DMS153 treated with DMSO at 0.1 percent for 48 hours (cell line): Measurements from ENCODE around the gene TKT.

Experiments used
- DNase-seq: peaks from one replicate; lab custom pipeline; 2025; ENCODE audit not compliant: unreplicated experiment; lab: John Stamatoyannopoulos, UW

Gene TKT

DNA sequence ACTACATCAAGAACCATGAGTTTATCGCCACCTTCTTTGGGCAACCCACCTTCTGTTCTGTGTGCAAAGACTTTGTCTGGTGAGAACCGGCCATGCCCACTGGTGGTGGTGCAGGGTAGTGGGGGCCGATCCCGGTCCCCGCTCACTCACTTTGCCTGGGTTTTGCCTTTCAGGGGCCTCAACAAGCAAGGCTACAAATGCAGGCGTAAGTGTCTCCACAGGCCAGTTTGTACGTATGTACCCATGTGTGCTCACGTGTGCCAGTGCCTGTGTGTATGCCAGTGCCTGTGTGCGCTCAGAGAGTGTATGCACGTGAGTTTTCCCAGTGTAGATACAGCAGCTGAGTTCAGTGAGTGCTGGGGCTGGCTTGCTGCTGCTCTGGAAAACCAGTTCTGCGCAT, 74.3 kb downstream of the TKT start:
- no peak for DNase-seq

DNA sequence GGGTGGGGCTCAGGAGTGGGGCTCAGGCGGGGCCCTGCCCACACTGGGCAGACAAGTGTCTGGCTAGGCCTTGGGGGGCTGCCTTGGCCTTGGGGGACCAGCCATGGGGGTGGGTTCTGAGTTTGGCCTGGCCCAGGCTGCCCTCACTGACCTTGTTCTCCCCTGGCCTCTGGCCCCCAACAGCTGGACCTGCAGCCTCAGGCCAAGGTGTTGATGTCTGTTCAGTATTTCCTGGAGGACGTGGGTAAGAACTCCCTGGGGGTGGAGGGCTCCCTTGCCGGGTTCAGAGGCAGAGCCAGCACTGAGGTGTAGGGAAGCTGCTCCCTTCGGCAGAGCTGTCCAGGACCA, 74.8 kb downstream of the TKT start:
- no peak for DNase-seq

DNA sequence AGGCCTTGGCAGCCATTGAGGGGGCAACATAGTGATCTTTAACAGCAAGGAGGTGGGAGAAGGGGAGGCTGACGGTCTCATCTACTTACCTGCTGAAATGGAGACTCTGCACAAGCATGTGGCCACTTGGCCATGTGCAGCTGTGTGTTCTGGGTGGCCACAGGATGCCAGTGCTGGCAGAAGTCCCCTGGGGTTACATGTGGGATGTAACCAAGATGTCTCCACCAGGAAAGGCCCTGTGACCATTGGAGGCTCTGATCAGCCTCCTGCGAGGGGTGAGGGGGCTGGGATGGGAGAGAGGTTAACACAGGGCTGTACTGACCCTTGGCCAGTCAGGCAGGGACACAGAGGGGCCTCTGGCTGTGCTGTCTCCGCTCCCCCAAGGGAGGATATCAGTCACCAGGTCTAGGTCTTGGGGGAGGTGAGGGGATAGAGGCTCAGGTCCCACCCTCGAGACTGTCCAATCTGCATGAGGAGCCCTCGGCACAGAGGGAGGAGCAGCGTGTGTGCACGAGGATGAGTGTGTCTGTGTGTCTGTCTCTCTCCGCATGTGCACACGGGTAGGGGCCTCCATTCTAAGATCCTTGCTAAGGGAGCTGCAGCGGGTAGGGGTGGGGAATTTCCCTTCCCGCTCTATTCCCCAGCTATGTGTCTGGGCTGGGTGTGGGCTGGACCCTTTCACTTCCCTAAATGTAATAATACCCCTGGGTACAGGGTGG, 75.4 kb downstream of the TKT start:
- DNase-seq = no peak

DNA sequence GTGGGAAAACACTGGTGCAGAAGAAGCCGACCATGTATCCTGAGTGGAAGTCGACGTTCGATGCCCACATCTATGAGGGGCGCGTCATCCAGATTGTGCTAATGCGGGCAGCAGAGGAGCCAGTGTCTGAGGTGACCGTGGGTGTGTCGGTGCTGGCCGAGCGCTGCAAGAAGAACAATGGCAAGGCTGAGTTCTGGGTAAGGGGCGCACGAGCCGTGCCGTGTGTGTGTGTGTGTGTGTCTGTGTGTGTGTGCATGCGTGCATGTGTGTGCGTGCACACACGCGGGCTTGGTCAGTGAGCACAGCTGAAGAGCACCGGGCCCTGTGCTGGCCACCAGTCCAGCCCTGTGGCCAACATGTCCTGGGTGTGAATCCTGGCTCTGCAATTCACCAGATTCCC, 76.2 kb downstream of the TKT start:
- no peak for DNase-seq

DNA sequence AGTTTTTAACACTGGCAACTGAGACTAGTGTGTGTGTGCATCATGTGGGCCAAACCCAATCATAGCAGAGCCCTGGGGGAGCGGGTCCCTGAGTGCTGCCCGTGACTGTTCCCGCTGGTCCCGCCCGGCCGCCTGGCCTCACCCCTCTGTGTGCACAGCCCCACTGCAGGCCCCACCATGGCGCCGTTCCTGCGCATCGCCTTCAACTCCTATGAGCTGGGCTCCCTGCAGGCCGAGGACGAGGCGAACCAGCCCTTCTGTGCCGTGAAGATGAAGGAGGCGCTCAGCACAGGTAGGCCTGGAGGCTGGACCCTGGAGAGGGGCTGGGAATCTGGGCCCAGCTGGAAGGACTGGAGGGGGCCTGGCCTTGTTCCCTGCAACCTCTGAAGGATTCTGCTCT, 77.6 kb downstream of the TKT start:
- no peak for DNase-seq

DNA sequence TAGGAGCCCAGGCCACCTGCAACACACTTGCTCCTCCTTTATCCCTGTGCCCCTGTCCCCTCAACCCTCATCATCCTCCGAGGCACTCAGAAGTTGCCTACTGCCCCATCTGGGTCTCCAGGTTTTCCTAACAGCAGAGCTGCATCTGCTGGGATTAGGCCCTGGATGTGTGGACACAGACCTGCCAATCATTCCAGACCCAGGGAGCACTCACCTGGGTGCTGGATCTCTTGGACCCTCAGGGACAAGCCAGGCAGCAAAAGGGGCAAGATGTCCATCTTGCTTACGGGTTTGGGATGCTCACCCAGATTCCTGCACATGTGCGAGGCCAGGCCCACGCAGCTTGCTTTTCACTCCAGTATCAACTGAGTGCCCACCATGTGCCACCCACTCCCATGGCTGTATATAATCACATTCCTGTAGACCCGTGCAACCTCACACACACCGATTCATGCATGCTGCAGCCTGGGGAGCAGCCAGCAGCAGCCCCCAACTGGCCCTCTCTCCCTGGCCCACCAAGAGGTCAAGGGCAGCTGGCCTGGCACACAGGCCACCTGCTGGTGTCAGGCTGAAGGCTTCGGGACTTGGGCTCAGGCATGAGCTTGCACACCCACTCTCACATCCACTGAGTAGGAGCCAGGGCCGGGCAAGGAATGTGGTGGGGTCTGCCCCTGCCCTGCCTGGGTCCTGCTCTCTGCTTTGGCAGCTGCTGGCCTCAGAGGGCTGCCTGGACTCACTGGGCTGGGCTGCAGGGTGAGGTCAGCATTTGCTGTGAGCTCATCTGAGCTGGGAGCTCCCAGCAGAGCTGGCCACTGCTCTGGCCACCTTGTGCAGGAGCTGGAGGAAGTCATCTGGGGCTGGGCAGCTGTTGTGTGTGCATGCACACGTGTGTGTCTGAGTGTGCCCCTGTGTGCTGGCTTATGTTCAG, 79.9 kb downstream of the TKT start:
- DNase-seq = no peak
